Stimulated activated CD8-positive, alpha-beta memory T cell treated with anti-CD3 and anti-CD28 coated beads, Interleukin-15, amount 100 ng/mL, for 48 hours (primary cell): ENCODE results near the gene SCUBE2.
A peak's percentile ranks its signal among the peaks of the same experiment; 100 is the strongest.
"Not testable (repeated sequence)": the region's sequence is repeated elsewhere in the genome, so short reads cannot be mapped to it uniquely, and the experiment has no call there.

Experiments
- DNase-seq, 2 donors: peaks; one replicate each; pipeline ENCODE4 v3.0.0-alpha.2; 2020; ENCODE audit warnings: low read depth in 2 of 2

The SCUBE2 gene

DNA sequence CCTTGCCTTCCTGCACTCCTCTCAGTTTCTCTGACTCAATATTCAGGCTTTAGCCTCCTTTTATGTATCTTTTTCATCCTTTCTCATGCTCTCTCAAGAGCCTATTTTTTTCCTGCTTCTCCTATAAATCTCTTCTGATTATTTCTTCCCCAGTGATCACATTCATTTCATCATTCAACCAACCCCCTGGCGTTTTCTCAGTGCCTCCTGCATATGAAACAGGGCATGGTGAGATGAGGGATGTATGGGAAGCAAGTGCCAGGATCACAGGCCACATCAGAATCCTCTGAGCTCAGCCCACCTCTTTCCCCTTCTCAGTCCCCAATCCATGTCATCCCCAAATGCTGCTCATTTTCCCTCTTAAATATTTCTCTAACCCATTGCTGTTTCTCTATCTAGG lies 48.9 kb downstream of the SCUBE2 start:
- DNase-seq, result no peak

GRCh38 chr11:9041747-9042146 lies 49.7 kb downstream of the SCUBE2 start:
- no peak for DNase-seq

- DNase-seq, result no peak
Measured at GRCh38 chr11:9040410-9040809, 51.0 kb downstream of the SCUBE2 start.

GRCh38 chr11:9039863-9040262 lies 51.5 kb downstream of the SCUBE2 start:
- DNase-seq, result no peak

GRCh38 chr11:9039198-9039597 lies 52.2 kb downstream of the SCUBE2 start:
- DNase-seq, result no peak

GRCh38 chr11:9038541-9038940 lies 52.9 kb downstream of the SCUBE2 start:
- DNase-seq, result no peak

DNA sequence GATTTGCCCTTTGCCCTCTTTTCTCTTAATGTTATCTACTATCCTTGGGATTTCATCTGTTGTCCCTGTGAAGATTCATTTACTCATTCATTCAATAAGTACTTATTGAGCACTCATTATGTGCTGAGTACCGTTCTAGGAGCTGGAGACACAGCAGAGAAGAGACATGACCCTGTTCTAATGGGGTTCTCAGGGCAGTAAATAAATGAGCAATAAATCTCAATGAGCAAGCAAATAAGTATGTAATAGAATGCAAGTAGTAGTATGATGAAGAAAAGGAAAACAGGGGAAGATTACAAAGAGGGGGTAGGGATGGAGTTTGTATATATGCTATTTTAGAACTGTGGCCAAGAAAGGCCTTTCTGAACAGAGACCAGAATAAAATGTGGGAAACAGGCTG lies 53.4 kb downstream of the SCUBE2 start:
- no peak for DNase-seq

DNA sequence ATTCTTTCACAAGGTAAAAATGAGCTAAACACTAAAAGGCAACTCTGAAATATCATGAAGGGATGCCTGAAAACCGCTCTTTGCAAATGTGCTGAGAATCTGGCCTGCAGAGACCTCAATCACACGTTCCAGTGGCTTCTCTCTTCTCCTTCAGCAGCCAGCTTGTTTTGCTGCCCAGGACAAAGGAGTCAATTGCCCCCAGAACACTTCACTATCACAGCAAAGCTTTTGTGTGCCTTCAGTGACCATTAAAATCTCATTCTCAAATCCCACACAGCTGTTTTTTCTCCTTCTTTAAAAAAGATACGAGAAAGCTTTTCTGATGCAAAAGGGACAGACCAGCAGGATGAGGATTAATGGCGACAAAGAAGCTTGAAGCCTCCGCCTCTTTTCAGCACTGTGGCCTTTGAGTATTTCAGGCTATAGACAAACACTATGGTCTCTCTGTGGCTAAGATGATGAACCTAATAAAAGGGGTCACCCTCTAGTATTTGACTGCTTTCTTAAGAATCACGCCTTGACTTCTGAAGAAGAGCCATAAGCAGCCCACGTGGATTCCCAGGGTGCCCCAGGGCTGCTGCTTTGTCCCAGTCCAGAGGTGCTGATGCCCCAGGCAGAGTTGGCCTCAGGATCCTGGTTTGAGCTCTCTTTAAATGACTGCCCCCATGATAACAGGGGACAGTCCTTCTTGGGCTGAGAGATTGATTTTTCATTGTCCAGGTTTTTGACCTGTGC lies 54.2 kb downstream of the SCUBE2 start:
- DNase-seq, result no peak

- no peak for DNase-seq
Measured at GRCh38 chr11:9030601-9031000, 60.8 kb downstream of the SCUBE2 start.

DNA sequence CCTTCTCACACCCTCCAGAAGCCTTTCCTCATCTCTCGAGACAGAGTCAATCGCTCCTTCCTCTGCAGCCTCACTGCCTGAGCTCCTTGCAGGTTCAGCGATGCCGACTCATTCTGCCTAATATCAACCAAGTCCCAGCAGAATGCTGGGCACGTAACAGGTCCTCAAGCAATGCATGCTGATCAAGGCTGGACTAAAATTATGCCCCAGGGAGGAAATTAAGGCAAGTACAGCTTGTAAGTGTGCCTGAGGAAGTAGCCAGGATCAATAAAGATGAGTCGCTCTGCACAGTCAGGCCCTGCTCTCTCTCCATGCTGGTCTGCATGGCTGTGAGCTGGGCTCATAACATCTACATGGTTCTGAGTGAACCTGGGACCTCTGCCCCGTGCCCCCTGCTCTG lies 62.0 kb downstream of the SCUBE2 start:
- no peak for DNase-seq

GRCh38 chr11:9028581-9028980 lies 62.8 kb downstream of the SCUBE2 start:
- no peak for DNase-seq

DNA sequence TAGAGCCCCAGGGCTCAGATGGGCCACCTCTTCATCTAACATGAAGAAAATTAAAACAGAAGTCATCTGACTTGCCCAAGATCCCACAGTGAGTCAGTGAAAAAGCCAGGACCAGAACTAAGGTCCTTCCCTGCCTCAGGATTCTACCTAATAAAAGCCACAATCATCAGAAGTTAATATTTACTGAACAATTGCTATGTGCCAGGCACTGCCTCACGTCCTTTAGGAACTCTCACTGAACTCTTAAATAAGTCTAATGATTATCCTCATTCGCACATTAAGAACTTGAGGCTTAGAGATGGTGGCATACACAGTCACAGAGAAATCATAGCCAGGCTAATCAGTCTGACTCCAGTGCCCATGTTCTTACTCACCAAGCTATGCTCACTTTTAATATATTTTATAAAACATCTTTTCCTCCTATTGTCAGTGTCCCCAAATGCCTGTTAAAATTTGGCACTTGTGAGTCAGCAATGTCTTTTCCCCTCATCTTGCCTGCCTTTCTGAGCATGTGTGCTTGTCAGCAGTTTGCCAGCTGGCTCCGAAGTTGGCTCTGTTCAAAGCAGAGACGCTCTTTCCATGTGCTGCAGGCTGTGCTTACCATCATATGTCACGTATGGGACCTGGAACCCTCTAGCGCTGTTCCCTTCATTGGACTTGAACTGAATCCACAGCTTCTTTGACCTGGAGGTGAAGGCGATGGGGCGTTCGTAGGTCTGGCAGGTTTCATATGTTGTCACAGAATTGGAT lies 66.1 kb downstream of the SCUBE2 start:
- DNase-seq, result no peak

GRCh38 chr11:9022961-9023680 lies 68.3 kb downstream of the SCUBE2 start:
- DNase-seq, result no peak

- no peak for DNase-seq
Measured at GRCh38 chr11:9020916-9021315, 70.5 kb downstream of the SCUBE2 start.

GRCh38 chr11:9019861-9020260 lies 71.5 kb downstream of the SCUBE2 start:
- DNase-seq, result no peak

DNA sequence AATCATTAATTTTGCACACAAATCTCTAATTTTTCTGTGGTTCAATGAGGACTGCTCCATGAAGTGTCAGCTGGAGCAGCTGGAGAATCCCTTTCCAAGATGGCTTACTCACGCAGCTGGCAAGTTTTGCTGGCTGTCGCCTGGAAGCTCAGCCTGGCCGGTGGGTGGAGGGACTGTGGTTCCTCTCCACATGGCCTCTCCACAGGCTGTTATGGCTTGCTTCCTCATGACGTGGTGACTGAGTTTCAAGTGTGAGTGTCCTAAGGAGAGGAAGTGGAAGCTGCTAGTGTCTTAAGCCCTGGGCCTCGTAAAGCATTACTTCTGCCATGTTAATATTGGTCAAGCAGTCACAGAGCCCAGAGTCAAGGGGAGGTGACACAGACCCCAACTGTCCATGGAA lies 73.6 kb downstream of the SCUBE2 start:
- DNase-seq, result no peak

DNA sequence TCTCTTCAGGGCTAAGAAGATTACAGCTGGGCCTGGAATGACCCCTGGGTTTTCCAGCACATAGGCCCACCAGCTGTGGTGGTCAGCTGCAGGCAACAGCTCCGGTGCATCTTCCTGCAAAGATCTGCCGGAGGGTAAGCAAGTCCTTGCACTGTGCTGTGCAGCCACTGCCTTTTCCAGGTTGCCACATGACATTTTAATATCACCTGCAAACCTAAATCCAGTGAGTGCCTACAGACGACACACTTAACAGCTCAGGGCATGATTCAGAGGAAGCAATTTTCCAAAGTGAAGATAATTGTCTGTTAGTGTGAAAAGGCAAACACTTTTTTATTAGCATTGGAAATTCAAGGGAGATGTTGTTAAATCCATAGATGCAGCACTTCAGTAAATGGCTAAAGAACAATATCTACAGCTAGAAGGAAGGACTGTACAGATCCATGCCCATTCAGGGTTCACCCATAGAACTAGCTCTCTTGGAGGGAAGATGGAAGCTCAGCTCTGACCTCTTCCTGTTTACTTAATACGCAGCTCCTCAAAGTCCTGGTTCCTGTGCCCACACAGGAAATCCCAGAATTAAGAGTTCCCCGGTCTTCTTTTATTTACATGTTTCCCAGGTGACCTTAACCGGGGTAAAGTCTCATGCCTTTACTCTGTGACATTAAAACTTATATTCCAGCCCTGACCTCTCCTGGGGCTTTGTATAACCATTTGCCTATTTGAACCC lies 74.3 kb downstream of the SCUBE2 start:
- DNase-seq, result no peak

DNA sequence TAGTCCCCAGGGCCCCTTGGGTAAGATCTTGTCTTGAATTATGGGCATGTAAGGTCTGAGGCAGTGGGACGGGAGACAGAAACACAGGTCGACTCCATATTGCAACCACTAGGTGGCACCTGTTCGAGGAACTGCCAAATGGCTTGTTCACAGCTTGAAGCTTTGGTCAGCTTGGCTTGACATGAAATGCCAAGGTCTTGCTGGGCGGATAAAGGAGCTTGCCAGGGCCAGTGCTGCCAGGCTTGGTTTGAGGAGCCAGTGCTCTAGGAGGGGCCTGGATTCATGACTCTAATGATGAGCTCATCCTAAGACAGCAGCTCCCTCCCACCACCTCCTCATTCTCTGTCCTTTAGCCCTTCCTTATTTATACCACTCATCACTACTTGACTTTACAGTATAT lies 75.7 kb downstream of the SCUBE2 start:
- DNase-seq, result peak in 1 of 2 donors; percentile 25

DNA sequence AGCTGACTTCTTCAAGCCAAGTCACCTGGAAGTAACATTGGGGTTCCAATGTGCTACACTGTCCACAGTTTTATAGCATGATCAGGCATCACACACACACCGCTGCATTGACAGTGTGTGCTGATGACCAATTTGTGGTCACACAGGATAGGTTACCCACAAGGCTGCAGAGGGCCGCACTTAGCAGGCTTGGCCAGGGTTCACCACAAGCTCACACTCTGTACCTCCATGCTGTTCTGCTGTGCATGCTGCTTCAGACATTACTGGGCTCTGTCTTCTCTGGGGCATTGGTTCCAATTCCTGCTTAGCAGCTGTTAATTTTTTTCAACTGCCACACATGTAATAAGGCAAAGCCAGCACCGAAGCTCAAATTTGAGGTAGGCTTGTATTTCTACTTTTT lies 76.6 kb downstream of the SCUBE2 start:
- DNase-seq, result no peak

DNA sequence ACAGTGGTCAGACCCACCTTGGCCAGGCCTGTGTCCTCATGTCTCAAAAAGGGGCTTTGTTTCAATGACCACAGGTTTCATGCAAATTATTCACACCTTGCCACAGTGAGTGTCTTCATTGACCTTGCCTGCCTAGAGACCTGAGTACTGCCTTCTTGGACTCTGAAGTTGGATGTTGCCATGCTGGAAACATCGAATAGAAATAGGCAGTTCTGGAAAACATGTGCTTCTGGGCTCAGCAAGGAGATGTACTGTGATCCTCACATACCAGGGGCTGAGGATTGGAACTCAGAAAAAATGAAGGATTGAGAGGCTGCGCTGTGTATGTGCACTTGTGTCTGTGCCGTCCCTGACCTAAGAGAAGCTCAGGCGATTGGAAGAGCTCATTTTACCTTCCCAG lies 78.0 kb downstream of the SCUBE2 start:
- no peak for DNase-seq

DNA sequence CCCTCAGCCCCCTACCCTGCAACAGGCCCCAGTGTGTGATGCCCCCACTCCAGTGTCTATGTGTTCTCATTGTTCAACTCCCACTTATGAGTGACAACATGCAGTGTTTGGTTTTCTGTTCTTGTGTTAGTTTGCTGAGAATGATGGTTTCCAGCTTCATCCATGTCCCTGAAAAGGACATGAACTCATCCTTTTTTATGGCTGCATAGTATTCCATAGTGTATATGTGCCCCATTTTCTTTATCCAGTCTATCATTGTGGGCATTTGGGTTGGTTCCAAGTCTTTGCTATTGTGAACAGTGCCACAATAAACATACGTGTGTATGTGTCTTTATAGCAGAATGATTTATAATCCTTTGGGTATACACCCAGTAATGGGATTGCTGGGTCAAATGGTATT lies 81.9 kb downstream of the SCUBE2 start:
- DNase-seq, result not testable (repeated sequence)

GRCh38 chr11:9008661-9009060 lies 82.7 kb downstream of the SCUBE2 start:
- no peak for DNase-seq
